C4-2B (cell line): Measurements from ENCODE around the gene CEP20.
"Not testable (repeated sequence)": the region's sequence is repeated elsewhere in the genome, so short reads cannot be mapped to it uniquely, and the experiment has no call there.

Experiments used
- H3K27ac ChIP-seq: fragments of 450-650 bp; 2 replicates; pipeline ENCODE4 v1.5.1; 2017
- CTCF ChIP-seq: fragments of 450-650 bp; conservative IDR thresholded peaks from 2 replicates; pipeline ENCODE4 v1.5.1; 2017; ENCODE audit warnings: mild to moderate bottlenecking
- ZFX ChIP-seq: fragments of 450-650 bp; IDR thresholded peaks from 2 replicates; pipeline ENCODE4 v1.6.1; 2017

CEP20 gene

DNA sequence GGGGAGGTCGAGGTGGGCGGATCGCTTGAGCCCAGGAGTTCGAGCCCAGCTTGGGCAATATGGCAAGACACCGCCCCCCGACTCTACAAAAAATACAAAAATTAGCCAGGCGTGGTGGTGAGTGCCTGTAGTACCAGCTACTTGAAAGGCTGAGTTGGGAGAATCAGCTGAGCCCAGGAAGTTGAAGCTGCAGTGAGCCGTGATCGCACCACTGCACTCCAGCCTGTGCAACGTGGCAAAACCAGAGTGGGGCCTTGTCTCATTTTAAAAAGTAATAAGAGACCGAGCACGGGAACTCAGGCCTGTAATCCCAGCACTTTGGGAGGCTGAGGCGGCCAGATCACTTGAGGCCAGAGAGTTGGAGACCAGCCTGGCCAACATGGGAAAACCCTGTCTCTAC is 36.6 kb upstream of the CEP20 start:
- TF ChIP-seq CTCF, result no peak
- TF ChIP-seq ZFX, result no peak
- no peak overlapping the region for H3K27ac ChIP-seq

DNA sequence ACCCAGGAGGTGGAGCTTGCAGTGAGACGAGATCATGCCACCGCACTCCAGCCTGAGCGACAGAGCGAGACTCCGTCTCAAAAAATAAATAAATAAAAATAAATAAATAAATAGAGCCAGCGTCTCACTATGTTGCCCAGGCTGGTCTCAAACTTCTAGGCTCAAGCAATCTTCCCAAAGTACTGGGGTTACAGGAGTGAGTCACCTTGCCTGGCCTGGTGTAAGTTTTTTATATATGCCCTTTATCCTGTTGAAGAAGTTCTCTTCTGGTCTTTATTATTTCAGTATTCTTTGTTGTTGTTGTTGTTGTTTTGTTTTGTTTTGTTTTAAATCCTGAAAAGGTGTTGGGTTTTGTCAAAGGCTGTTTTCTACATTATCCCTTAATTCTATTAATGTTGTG is 30.9 kb upstream of the CEP20 start:
- TF ChIP-seq ZFX, result no peak
- no peak for TF ChIP-seq CTCF
- H3K27ac ChIP-seq, result no peak overlapping the region

DNA sequence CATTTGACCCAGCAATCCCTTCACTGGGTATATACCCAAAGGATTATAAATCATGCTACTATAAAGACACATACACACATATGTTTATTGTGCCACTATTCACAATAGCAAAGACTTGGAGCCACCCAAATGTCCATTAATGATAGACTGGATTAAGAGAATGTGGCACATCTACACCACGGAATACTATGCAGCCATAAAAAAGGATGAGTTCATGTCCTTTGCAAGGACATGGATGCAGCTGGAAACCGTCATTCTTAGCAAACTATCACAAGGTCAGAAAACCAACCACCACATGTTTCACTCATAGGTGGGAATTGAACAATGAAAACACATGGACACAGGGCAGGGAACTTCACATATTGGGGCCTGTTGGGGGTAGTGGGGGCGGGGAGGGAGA is 29.9 kb upstream of the CEP20 start:
- not testable (repeated sequence) for H3K27ac ChIP-seq

DNA sequence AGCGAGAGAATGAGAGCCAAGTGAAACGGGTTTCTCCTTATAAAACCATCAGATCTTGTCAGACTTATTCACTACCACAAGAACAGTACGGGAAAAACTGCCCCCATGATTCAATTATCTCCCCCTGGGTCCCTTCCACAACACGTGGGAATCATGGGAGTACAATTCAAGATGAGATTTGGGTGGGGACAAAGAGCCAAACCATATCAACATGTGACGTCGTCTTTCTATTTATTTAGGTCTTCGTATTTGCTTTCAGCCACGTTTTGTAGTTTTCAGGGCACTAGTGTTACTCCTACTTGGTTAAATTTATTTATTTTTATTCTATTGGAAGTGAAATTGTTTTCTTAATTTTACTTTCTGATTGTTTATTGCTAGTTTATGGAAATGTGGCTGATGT is 27.9 kb upstream of the CEP20 start:
- no peak overlapping the region for H3K27ac ChIP-seq
- TF ChIP-seq ZFX (no peak), CTCF (no peak)

DNA sequence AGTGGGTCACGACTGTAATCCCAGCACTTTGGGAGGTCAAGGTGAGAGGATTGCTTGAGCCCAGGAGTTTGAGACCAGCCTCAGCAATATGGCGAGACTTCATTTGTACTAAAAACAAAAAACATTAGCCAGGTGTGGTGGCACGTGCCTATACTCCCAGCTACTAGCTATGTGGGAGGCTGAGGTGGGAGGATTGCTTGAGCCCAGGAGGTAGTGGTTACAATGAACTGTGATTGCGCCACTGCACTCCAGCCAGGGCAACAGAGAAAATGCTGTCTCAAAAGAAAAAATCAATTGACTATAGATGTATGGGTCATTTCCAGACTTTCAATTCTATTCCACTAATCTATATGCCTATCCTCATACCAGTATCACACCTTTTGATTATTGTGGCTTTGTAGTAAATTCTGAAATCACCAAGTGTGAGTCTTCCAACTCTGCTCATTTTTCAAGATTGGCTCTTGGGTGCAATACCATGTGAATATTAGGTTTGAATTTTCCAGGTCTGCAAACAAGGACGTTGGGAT is 27.2 kb upstream of the CEP20 start:
- TF ChIP-seq ZFX, result no peak
- TF ChIP-seq CTCF, result no peak
- H3K27ac ChIP-seq, result no peak overlapping the region

DNA sequence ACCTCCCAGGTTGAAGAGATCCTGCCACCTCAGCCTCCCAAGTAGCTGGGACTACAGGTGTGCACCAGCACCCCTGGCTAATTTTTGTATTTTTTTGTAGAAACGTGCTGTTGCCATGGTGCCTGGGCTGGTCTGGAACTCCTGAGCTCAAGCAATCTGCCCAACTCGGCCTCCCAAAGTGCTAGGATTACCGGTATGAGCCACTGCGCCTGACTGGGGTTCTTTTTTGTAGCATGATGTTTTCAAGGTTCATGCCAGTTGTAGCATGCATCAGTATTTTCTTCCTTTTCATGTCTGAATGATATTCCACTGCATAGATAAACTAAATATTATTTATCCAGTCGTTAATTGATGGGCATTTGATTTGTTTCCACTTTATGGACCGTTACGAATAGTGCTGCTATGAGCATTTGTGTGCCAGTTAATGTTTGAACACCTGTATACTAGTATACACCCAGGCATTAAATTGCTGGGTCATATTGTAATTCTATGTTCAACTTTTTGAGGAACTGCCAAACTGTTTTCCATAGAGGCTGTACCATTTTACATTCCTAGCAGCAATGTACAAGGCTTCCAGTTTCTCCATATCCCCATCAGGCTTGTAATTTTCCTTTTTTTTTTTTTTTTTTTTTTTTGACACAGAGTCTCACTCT is 24.8 kb upstream of the CEP20 start:
- no peak for TF ChIP-seq CTCF
- TF ChIP-seq ZFX, result no peak
- H3K27ac ChIP-seq, result no peak overlapping the region

DNA sequence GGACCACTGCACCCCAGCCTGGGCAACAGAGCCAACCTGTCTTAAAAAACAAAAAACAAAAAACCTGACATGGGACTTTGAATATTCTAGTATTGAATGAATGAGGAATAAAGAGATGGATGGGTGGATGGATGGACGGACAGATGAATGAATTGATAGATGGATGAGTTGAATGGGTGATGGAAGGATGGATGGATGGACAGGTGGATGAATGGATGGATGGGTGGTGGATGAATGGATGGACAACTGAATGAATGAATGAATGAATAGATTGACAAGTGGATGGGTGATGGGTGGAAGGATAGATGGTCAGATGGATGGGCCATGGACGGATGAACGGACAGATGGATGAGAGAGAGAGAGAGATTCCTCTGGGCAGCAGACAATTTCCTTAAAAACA is 22.8 kb upstream of the CEP20 start:
- no peak for TF ChIP-seq CTCF
- no peak for TF ChIP-seq ZFX
- no peak overlapping the region for H3K27ac ChIP-seq

DNA sequence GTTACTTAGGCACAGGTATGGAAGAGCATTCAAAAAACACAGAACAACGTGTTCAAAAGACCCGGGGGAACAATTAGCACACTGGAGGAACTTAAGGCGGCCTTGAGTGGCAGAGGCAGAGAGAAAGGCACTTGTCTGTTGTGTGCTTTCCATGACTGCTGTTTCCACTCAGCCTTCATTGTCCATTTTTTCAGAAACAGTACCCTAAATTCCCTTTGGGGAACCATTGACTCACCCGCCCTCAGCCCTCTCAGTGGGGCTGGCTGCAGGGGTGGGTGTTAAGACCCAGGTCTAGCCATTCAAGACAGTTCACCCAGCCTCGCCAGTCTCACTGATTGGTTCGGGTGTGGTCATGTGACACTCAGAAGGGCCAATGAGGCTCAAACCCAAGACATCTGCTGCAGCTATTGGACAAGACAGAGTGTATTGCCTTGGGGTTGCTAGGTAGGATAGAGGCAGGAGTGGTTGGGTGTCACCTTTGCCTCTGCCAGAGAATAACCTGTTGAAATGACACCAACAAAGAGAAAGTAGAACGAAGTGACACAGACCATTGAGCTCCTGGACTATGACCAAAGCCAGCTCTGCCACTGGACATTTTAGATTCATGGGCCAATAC is 19.6 kb upstream of the CEP20 start:
- no peak overlapping the region for H3K27ac ChIP-seq
- TF ChIP-seq ZFX, result no peak
- no peak for TF ChIP-seq CTCF
